ENCODE results near the gene NUTF2.

NUTF2 gene

GRCh38 chr16:67864594-67864993 is 17.9 kb downstream of the NUTF2 start:
- TF ChIP-seq POLR2A (IDR thresholded peaks at IDR 0.05; ENCODE audit: low read depth, low read length): no peak
- DNase-seq (ENCODE audit: insufficient read length, low spot score): no peak
- no peak for FAIRE-seq

- FAIRE-seq (no peak), DNase-seq (ENCODE audit: insufficient read length, low spot score) (no peak)
- no peak for TF ChIP-seq POLR2A (IDR thresholded peaks at IDR 0.05; ENCODE audit: low read depth, low read length)
Measured at GRCh38 chr16:67865318-67865717, 18.6 kb downstream of the NUTF2 start.

GRCh38 chr16:67868290-67868689 is 21.6 kb downstream of the NUTF2 start:
- DNase-seq (ENCODE audit: insufficient read length, low spot score) (no peak), FAIRE-seq (no peak)
- no peak for TF ChIP-seq POLR2A (IDR thresholded peaks at IDR 0.05; ENCODE audit: low read depth, low read length)

GRCh38 chr16:67869653-67870052 is 22.9 kb downstream of the NUTF2 start:
- no peak for TF ChIP-seq POLR2A (IDR thresholded peaks at IDR 0.05; ENCODE audit: low read depth, low read length)
- no peak for FAIRE-seq
- DNase-seq (ENCODE audit: insufficient read length, low spot score): no peak

GRCh38 chr16:67871256-67871655 is 24.5 kb downstream of the NUTF2 start:
- FAIRE-seq (no peak), DNase-seq (ENCODE audit: insufficient read length, low spot score) (no peak)
- no peak for TF ChIP-seq POLR2A (IDR thresholded peaks at IDR 0.05; ENCODE audit: low read depth, low read length)

- DNase-seq (ENCODE audit: insufficient read length, low spot score): no peak
- TF ChIP-seq POLR2A (IDR thresholded peaks at IDR 0.05; ENCODE audit: low read depth, low read length): no peak
- no peak for FAIRE-seq
Measured at GRCh38 chr16:67872131-67872630, 25.4 kb downstream of the NUTF2 start.

GRCh38 chr16:67872631-67873434 is 26.1 kb downstream of the NUTF2 start, which contains the start of gene EDC4:
EDC4 (plus strand) TSS chr16:67873052; CDS start chr16:67873262, 210 bp downstream.
- peak; percentile 68 for TF ChIP-seq POLR2A (IDR thresholded peaks at IDR 0.05; ENCODE audit: low read depth, low read length)
- no peak for FAIRE-seq
- peak; percentile 68 for DNase-seq (ENCODE audit: insufficient read length, low spot score)

GRCh38 chr16:67873435-67874370 is 27.0 kb downstream of the NUTF2 start:
- DNase-seq (ENCODE audit: insufficient read length, low spot score) (no peak), FAIRE-seq (no peak)
- no peak for TF ChIP-seq POLR2A (IDR thresholded peaks at IDR 0.05; ENCODE audit: low read depth, low read length)

GRCh38 chr16:67874372-67874771 is 27.6 kb downstream of the NUTF2 start:
- no peak for TF ChIP-seq POLR2A (IDR thresholded peaks at IDR 0.05; ENCODE audit: low read depth, low read length)
- no peak for DNase-seq (ENCODE audit: insufficient read length, low spot score)
- FAIRE-seq: no peak

GRCh38 chr16:67877064-67877463 is 30.3 kb downstream of the NUTF2 start:
- no peak for DNase-seq (ENCODE audit: insufficient read length, low spot score)
- no peak for TF ChIP-seq POLR2A (IDR thresholded peaks at IDR 0.05; ENCODE audit: low read depth, low read length)
- FAIRE-seq: no peak

- DNase-seq (ENCODE audit: insufficient read length, low spot score) (no peak), FAIRE-seq (no peak)
- no peak for TF ChIP-seq POLR2A (IDR thresholded peaks at IDR 0.05; ENCODE audit: low read depth, low read length)
Measured at GRCh38 chr16:67878232-67878631, 31.5 kb downstream of the NUTF2 start.

GRCh38 chr16:67878846-67879245 is 32.1 kb downstream of the NUTF2 start:
- no peak for FAIRE-seq
- TF ChIP-seq POLR2A (IDR thresholded peaks at IDR 0.05; ENCODE audit: low read depth, low read length): no peak
- DNase-seq (ENCODE audit: insufficient read length, low spot score): no peak

- no peak for TF ChIP-seq POLR2A (IDR thresholded peaks at IDR 0.05; ENCODE audit: low read depth, low read length)
- DNase-seq (ENCODE audit: insufficient read length, low spot score) (no peak), FAIRE-seq (no peak)
Measured at GRCh38 chr16:67879462-67879861, 32.7 kb downstream of the NUTF2 start.

- no peak for TF ChIP-seq POLR2A (IDR thresholded peaks at IDR 0.05; ENCODE audit: low read depth, low read length)
- no peak for DNase-seq (ENCODE audit: insufficient read length, low spot score)
- FAIRE-seq: no peak
Measured at GRCh38 chr16:67879936-67880335, 33.2 kb downstream of the NUTF2 start.
